KG1 (cell line): ENCODE results near the gene BET1L.
"Not testable (repeated sequence)": the region's sequence is repeated elsewhere in the genome, so short reads cannot be mapped to it uniquely, and the experiment has no call there.

Experiments used
- DNase-seq: peaks from one replicate; lab custom pipeline; 2025; lab: John Stamatoyannopoulos, UW

BET1L gene

GRCh38 chr11:207208-207862 lies at the start of gene BET1L, which contains the start of gene RIC8A:
Gene BET1L, minus strand, starts transcription at chr11:207399. Its CDS starts 78 bp downstream, at chr11:207321.
Gene RIC8A, plus strand, starts transcription at chr11:207708. Its CDS starts 1,147 bp downstream, at chr11:208855.
- peak; percentile 90 for DNase-seq

GRCh38 chr11:255816-256215 lies 48.6 kb upstream of the BET1L start:
- DNase-seq, result no peak

GRCh38 chr11:255176-255575 lies 48.0 kb upstream of the BET1L start:
- DNase-seq, result no peak

DNA sequence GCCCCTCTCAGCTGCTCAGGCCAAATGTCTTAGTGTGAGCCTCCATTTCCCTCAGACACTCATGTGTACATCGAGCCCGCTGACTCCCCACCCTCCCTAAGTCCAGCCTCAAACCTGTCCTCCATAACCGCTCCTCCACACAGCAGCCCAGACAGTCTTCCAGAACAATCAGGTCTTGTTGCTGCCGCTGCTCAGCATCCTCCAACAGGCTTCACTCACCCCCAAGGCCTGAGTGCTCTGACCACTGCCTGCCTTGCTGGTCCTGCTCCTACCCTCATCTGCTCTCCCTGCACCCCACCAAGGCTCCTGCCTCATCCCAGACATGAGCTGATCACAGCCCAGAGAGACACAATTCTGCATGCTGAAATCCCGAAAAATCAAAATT lies 46.7 kb upstream of the BET1L start:
- no peak for DNase-seq

DNA sequence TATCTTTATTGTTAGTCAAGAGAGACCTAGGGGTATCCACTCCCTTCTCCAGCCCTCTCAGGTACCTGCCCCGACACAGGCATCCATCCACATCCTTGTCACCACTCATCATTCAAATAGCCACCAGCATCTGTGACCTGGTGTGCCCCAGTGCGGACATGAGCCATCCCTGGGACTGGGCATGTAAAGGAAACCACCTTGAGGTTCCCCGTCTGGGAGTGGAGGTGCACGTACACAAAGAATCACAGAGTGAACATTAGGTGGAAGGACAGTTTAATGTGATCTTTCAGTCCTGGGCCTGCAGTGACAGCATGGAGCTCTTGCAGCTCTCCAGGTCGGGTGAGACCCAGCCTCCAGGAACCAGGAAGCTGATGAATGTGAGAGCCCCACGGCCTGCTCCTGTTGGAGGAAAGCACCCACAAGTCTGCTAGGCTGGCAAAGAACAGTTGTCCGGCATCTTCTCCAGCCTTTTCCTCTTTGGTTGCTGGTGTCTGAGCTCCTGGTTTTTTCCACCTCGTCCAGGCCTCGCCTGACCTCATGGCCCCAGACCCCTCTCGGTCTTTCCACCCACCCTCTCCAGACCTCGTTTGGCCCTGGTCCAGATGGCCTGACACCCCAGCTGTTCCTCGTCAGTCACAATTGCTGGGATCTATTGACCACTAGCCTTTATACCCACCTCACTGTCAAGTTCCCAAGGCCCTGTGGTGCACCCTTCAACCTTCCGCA lies 46.1 kb upstream of the BET1L start:
- no peak for DNase-seq

DNA sequence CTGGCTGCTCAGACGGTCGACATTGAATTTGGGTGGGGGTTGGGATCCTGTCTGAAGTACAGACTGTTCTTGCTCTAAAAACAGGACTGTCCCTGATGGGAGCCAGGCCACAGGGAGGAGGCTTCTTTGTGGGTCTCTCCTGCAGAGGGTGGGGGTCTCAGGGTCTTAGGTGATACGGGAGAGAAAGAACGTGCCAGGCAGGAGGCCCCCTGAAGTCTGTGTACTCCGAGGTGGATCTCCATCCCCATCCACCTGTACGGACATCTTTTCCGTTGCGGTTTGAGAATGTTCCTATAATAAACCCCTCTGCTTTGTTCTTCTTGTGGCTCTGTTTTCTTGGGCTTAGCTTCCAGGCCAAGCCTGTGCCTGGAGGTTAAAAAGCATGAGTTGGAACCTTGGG lies 45.5 kb upstream of the BET1L start:
- DNase-seq, result no peak

- DNase-seq, result no peak
These were observed 44.4 kb upstream of the BET1L start for GRCh38 chr11:251550-251949.

GRCh38 chr11:250740-251299 lies 43.6 kb upstream of the BET1L start:
- peak; percentile 71 for DNase-seq

DNA sequence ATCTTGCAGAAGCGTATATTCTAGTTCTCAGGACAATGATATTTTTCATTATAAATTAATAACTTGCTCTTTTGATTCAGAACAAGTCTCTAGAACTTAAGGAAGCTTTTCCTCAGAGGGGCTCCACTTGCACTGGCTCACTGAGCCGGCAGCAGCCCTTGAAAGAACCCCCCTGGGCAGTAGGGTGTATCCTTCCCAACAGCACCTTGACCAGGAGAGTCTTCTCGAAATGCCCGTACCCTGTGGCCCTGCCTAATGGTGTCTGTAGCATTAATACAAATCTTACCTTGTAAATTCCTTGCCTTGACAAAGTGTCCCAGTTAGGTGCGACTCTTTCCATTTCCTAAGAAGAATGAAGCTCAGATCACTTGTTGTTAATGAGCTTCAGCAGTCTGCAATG lies 43.1 kb upstream of the BET1L start:
- DNase-seq, result no peak

GRCh38 chr11:249062-249461 lies 41.9 kb upstream of the BET1L start:
- DNase-seq, result no peak

GRCh38 chr11:244376-244775 lies 37.2 kb upstream of the BET1L start:
- DNase-seq, result no peak

- no peak for DNase-seq
These were observed 34.4 kb upstream of the BET1L start for GRCh38 chr11:241634-242033.

GRCh38 chr11:240315-240714 lies 33.1 kb upstream of the BET1L start:
- no peak for DNase-seq

DNA sequence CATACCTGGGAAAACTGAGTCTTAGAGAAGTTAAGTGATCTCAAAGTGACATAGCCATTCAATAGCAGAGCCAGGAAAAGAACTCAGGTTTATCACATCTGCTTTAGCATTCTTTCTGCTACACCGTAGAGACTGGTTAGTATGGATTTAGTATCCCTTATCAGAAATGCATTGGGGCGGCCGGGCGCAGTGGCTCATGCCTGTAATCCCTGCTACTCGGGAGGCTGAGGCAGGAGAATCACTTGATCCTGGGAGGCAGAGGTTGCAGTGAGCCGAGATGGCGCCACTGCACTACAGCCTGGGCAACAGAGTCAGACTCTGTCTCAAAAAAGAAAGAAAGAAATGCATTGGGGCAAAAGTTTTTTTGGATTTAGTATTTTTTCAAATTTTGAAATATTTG lies 31.1 kb upstream of the BET1L start:
- not testable (repeated sequence) for DNase-seq

- DNase-seq, result peak; percentile 73
These were observed 29.9 kb upstream of the BET1L start, which contains the start of gene PSMD13 for GRCh38 chr11:236774-237767. Gene PSMD13, plus strand, starts transcription at chr11:236976. Its CDS starts 74 bp downstream, at chr11:237050.

DNA sequence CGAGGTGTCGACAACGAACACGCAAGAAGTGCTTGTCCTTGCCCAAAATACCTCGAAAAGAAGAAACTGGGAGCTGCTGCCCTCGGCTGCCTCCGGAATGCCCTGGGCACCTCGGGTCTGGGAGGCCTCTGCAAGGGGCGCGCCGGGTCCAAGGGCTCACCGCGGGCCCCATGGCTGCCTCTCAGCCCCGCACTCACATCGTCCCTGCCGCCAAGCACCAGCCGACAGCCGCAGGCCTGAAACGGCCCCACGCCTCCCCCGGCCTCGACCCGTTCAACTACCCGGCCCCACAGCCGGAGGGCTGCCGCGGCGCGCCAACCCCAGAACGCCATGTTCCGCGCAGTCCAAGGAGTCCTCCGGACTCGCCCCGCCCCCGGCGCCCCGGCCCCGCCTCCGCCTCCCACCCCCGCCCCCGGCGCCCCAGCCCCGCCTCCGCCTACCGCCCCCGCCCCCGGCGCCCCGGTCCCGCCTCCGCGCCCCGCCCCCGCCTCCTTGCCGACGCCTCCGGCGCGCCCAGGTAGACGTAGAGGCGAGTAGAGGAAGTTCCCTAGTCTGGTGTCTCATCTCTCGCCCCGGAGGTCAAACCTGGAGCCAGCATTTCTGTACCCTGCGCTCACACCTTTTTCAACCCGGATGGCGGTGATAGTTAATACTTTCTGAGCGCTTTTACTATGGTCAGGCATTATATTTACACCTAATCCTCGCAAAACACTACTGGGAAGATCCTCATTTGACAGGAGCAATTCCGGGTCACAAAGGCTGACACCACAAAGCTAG lies 29.0 kb upstream of the BET1L start, which contains the start of gene SIRT3:
Gene SIRT3 (minus strand): TSS at position 346 of the 777 bp plus-strand sequence. CDS start 14 bp downstream, at position 332.
- DNase-seq, result peak; percentile 66

- DNase-seq, result no peak
These were observed 28.4 kb upstream of the BET1L start for GRCh38 chr11:235609-235996.

DNA sequence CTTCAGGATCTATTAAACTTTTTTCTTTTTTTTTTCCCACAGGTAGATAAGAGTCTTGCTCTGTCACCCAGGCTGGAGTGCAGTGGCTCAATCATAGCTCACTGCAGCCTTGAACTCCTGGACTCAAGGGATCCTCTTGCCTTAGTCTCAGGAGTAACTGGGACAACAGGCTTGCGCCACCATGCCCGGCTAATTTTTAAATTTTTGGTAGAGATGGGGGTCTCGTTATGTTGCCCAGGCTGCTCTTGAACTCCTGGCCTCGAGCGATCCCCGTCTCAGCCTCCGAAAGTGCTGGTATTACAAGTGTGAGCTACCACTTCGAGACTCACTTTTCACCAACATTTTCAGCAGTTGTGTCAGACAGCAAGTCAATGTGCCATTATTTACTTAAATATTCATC lies 28.0 kb upstream of the BET1L start:
- DNase-seq, result no peak

- DNase-seq, result no peak
These were observed 25.8 kb upstream of the BET1L start for GRCh38 chr11:232783-233565.

GRCh38 chr11:230431-230830 lies 23.2 kb upstream of the BET1L start:
- DNase-seq, result no peak
